A549 (cell line): ENCODE data around the gene TMEM235.

Source experiments
- CTCF ChIP-seq: fragments of >200 bp; sonication (Bioruptor Twin); formaldehyde crosslinking; IDR thresholded peaks from 3 replicates; pipeline ENCODE4 v1.5.1; 2016
- KDM1A ChIP-seq: fragments of 200-600 bp; sonication (generic); IDR thresholded peaks from 2 replicates; pipeline ENCODE4 v1.6.1; 2016; ENCODE audit warnings: low read depth, mild to moderate bottlenecking
- POLR2A ChIP-seq: IDR thresholded peaks from 2 replicates; pipeline ENCODE4 v1.6.1; 2012; ENCODE audit warnings: mild to moderate bottlenecking, low read length
- TF ChIP-seq, protein P1 (sequence below): fragments of 200-600 bp; sonication (generic); IDR thresholded peaks from 2 replicates; pipeline ENCODE4 v1.6.1; 2016; ENCODE audit warnings: antibody characterized with exemption, mild to moderate bottlenecking, moderate library complexity

GRCh38 chr17:78211032-78211431 is 20.4 kb upstream of the TMEM235 start:
- TF ChIP-seq, protein P1, sequence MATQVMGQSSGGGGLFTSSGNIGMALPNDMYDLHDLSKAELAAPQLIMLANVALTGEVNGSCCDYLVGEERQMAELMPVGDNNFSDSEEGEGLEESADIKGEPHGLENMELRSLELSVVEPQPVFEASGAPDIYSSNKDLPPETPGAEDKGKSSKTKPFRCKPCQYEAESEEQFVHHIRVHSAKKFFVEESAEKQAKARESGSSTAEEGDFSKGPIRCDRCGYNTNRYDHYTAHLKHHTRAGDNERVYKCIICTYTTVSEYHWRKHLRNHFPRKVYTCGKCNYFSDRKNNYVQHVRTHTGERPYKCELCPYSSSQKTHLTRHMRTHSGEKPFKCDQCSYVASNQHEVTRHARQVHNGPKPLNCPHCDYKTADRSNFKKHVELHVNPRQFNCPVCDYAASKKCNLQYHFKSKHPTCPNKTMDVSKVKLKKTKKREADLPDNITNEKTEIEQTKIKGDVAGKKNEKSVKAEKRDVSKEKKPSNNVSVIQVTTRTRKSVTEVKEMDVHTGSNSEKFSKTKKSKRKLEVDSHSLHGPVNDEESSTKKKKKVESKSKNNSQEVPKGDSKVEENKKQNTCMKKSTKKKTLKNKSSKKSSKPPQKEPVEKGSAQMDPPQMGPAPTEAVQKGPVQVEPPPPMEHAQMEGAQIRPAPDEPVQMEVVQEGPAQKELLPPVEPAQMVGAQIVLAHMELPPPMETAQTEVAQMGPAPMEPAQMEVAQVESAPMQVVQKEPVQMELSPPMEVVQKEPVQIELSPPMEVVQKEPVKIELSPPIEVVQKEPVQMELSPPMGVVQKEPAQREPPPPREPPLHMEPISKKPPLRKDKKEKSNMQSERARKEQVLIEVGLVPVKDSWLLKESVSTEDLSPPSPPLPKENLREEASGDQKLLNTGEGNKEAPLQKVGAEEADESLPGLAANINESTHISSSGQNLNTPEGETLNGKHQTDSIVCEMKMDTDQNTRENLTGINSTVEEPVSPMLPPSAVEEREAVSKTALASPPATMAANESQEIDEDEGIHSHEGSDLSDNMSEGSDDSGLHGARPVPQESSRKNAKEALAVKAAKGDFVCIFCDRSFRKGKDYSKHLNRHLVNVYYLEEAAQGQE, result no peak
- TF ChIP-seq POLR2A (no peak), KDM1A (no peak), CTCF (no peak)
